HEK293T (cell line): ENCODE measurements around the gene JAG1.

Source experiments
- CTCF ChIA-PET: fragments of 350-600 bp; formaldehyde crosslinking; extraction: SDS; loops from one replicate; lab custom pipeline; 2021; ENCODE audit warnings: antibody characterized with exemption, inconsistent platforms; lab: Yijun Ruan, JAX
- POLR2A ChIA-PET: fragments of 350-600 bp; formaldehyde crosslinking; extraction: SDS; loops from one replicate; lab custom pipeline; 2020; ENCODE audit warnings: antibody characterized with exemption, inconsistent platforms; lab: Yijun Ruan, JAX
- DNase-seq: peaks from one replicate; pipeline ENCODE4 v3.0.0; 2012; ENCODE audit warnings: mixed read lengths; ENCODE audit errors: extremely low spot score
- ARNT ChIP-seq: fragments of 450-650 bp; IDR thresholded peaks from 2 replicates; pipeline ENCODE4 v1.6.1; 2017; ENCODE audit warnings: mild to moderate bottlenecking
- BHLHE40 ChIP-seq: fragments of 450-650 bp; IDR thresholded peaks from 2 replicates; pipeline ENCODE4 v1.6.1; 2016; ENCODE audit warnings: mild to moderate bottlenecking, moderate library complexity, borderline replicate concordance
- CTBP1 ChIP-seq: fragments of 450-650 bp; IDR thresholded peaks from 2 replicates; pipeline ENCODE4 v1.6.1; 2016; ENCODE audit warnings: borderline replicate concordance
- ELF4 ChIP-seq: fragments of 450-650 bp; IDR thresholded peaks from 2 replicates; pipeline ENCODE4 v1.6.1; 2017; ENCODE audit warnings: antibody characterized with exemption
- FOXA1 ChIP-seq: fragments of 450-650 bp; IDR thresholded peaks from 2 replicates; pipeline ENCODE4 v1.6.1; 2016; ENCODE audit warnings: mild to moderate bottlenecking
- FOXK2 ChIP-seq: fragments of 450-650 bp; IDR thresholded peaks from 2 replicates; pipeline ENCODE4 v1.6.1; 2016; ENCODE audit warnings: mild to moderate bottlenecking
- FOXM1 ChIP-seq: fragments of 450-650 bp; IDR thresholded peaks from 2 replicates; pipeline ENCODE4 v1.6.1; 2017; ENCODE audit warnings: mild to moderate bottlenecking, borderline replicate concordance
- HDGF ChIP-seq: fragments of 450-650 bp; IDR thresholded peaks from 2 replicates; pipeline ENCODE4 v1.6.1; 2017; ENCODE audit warnings: antibody characterized with exemption, borderline replicate concordance
- L3MBTL2 ChIP-seq: fragments of 450-650 bp; conservative IDR thresholded peaks from 2 replicates; pipeline ENCODE4 v1.6.1; 2016; ENCODE audit warnings: mild to moderate bottlenecking
- LEF1 ChIP-seq: fragments of 450-650 bp; IDR thresholded peaks from 2 replicates; pipeline ENCODE4 v1.6.1; 2017; ENCODE audit warnings: mild to moderate bottlenecking, borderline replicate concordance
- NFRKB ChIP-seq: fragments of 450-650 bp; IDR thresholded peaks from 2 replicates; pipeline ENCODE4 v1.6.1; 2016; ENCODE audit warnings: mild to moderate bottlenecking, moderate library complexity
- SP1 ChIP-seq: fragments of 450-650 bp; IDR thresholded peaks from 2 replicates; pipeline ENCODE4 v1.6.1; 2017
- SUZ12 ChIP-seq: fragments of 450-650 bp; IDR thresholded peaks from 2 replicates; pipeline ENCODE4 v1.6.1; 2016; ENCODE audit warnings: mild to moderate bottlenecking
- TARDBP ChIP-seq: fragments of 450-650 bp; IDR thresholded peaks from 2 replicates; pipeline ENCODE4 v1.6.1; 2016
- ZNF384 ChIP-seq: fragments of 450-650 bp; IDR thresholded peaks from 2 replicates; pipeline ENCODE4 v1.6.1; 2016
- TF ChIP-seq, protein P1 (sequence below): fragments of 450-650 bp; IDR thresholded peaks from 2 replicates; pipeline ENCODE4 v1.6.1; 2016

JAG1 gene

DNA sequence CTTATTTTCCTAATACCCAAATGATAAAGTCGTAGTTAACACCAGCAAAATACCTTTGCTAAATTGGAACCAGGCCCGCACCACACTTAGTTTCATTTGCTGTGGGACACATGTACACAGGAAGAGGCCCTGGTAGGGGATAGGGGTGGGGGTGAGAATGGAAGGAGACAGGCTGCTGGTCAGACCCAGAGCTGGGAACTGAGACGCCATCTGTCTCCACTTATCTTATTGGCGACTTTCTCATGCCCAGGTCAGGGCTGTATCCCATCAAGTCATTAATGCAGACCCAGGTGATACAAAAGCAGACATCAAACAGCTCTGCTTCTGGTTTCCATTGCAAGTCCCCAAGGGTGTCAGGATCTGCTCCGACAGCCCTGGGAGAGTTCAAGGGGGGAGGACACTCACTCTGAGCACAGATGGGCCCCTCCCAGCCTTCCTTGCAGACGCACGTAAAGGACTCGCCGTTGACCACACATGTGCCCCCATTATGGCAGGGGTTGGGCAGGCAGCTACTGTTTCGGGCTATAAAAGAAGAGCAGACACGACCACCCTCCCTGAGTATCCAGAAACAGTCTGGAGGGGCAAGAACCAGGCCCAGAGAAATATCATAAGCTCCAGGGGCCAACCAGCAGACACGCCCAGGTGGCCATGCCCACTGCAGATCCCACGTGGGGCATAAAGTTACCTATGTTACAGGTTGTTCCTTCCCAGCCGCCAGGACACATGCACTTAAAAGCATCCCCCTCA is 29.2 kb downstream of the JAG1 start:
- no peak for DNase-seq
- ChIA-PET CTCF (interaction anchor here (0.6 kb wide), 1 partner anchor 152 kb away, joined by 3 read pairs; no protein-coding TSS in a partner anchor), POLR2A (no interaction called here)
- TF ChIP-seq FOXA1 (no peak), SP1 (no peak), LEF1 (no peak), ARNT (no peak), L3MBTL2 (no peak), NFRKB (no peak), HDGF (no peak)

DNA sequence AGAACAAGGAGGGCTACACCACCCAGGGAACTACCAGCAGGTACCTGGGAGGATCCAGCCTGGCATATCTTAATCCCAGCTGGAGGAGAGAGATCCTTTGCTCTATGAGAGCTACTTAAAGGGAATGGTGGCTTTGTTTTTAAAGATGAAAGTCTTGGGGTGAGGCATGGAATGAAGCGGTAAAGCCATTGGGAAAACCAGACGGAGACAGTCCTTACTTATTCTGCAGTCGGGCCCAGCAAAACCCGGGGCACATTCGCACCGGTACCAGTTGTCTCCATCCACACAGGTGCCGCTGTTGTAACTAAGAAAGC is 30.3 kb downstream of the JAG1 start:
- CTCF ChIA-PET = no interaction called here
- DNase-seq = no peak
- POLR2A ChIA-PET = no interaction called here
- TF ChIP-seq FOXA1 = no peak
- no peak for TF ChIP-seq TARDBP
- TF ChIP-seq, protein P1, sequence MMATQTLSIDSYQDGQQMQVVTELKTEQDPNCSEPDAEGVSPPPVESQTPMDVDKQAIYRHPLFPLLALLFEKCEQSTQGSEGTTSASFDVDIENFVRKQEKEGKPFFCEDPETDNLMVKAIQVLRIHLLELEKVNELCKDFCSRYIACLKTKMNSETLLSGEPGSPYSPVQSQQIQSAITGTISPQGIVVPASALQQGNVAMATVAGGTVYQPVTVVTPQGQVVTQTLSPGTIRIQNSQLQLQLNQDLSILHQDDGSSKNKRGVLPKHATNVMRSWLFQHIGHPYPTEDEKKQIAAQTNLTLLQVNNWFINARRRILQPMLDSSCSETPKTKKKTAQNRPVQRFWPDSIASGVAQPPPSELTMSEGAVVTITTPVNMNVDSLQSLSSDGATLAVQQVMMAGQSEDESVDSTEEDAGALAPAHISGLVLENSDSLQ = no peak
- no peak for TF ChIP-seq ZNF384
- TF ChIP-seq L3MBTL2 = no peak
- no peak for TF ChIP-seq ARNT
- TF ChIP-seq NFRKB = no peak
- TF ChIP-seq CTBP1 = no peak
- no peak for TF ChIP-seq LEF1
- no peak for TF ChIP-seq FOXM1
- TF ChIP-seq SUZ12 = no peak
- no peak for TF ChIP-seq BHLHE40
- TF ChIP-seq ELF4 = no peak
- no peak for TF ChIP-seq SP1
- TF ChIP-seq HDGF = no peak
- TF ChIP-seq FOXK2 = no peak

DNA sequence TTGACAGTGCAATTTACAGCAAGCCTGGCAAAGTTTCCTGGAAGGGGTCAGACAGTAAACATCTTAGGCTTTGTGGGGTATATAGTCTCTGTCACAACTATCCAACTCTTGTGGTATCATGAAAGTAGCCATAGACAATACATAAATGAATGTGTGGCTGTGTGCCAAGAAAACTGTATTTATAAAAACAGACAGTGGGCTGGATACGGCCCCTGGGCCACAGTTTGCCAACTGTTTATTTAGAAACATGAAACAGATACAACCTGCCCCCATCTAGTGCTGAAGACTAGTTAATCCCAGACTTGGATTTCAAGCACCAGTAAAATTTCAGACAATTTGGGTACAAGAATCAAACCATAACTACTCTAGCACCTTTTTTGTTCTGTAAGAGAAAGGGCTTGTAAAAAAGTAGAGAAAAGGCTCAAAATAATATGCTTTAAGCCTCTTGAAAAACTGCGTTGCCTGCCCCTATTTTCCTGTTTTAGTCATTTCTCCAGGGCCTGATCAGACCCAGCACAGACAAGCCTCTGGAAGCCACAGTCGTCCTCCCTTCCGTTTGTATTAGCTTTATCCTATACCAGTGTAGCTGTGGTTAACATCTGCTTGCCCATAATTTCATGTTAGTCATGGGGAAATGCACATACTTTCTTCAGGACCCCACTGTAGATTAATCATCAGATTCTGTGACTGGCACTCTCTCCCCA is 30.8 kb downstream of the JAG1 start:
- CTCF ChIA-PET = no interaction called here
- DNase-seq = no peak
- TF ChIP-seq NFRKB = no peak
- TF ChIP-seq ARNT = no peak
- no peak for TF ChIP-seq L3MBTL2
- no peak for TF ChIP-seq SUZ12
- TF ChIP-seq FOXA1 = no peak
- TF ChIP-seq LEF1 = no peak
- TF ChIP-seq CTBP1 = no peak
- POLR2A ChIA-PET = no interaction called here

DNA sequence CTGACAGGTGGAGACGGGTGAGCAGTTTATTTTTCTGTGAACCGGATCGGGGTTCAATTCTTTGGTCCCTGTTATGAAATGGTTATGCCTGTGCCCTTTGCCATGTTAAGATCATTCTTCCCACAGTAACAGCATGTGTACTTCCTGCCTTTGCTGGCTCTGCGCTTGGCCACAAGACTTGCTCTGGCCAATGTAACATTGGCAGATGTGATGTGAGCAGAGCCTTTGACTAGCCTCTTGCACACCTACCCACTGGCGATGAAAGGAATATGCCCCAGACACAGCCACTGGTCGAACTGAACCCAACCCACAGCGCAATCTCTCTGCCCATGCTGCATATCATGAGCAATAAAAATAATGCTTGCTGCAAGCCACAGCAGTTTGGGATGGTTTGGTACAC is 31.9 kb downstream of the JAG1 start:
- ChIA-PET CTCF (no interaction called here), POLR2A (no interaction called here)
- TF ChIP-seq CTBP1 (no peak), BHLHE40 (no peak), FOXA1 (no peak), ZNF384 (no peak), NFRKB (no peak), SP1 (no peak), LEF1 (no peak), L3MBTL2 (no peak)
- TF ChIP-seq, protein P1 = no peak
- no peak for DNase-seq

DNA sequence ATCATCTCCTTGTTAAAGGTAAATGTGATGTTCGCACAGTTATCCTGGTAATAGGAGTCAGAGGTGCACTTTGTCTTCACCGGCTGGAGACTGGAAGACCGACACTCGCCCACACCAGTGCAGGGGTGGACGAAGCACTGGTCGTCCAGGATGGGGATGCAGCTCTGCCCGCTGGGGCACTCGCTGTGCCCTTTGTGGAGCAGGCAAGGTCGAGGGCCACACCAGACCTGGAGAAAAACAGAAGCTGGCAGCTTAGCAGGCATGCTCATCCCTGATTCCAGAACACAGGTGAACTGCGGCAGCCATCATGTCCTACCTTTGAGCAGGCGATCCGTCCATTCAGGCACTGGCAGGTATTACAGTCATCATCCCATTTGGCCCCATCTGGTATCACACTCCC is 32.3 kb downstream of the JAG1 start:
- POLR2A ChIA-PET = no interaction called here
- TF ChIP-seq HDGF = no peak
- TF ChIP-seq, protein P1 = no peak
- no peak for TF ChIP-seq TARDBP
- TF ChIP-seq LEF1 = no peak
- no peak for TF ChIP-seq SP1
- TF ChIP-seq BHLHE40 = no peak
- TF ChIP-seq FOXK2 = no peak
- no peak for TF ChIP-seq ARNT
- no peak for TF ChIP-seq FOXA1
- no peak for TF ChIP-seq SUZ12
- no peak for TF ChIP-seq ELF4
- TF ChIP-seq FOXM1 = no peak
- TF ChIP-seq ZNF384 = no peak
- no peak for TF ChIP-seq CTBP1
- no peak for TF ChIP-seq NFRKB
- TF ChIP-seq L3MBTL2 = no peak
- no peak for DNase-seq
- CTCF ChIA-PET = no interaction called here

DNA sequence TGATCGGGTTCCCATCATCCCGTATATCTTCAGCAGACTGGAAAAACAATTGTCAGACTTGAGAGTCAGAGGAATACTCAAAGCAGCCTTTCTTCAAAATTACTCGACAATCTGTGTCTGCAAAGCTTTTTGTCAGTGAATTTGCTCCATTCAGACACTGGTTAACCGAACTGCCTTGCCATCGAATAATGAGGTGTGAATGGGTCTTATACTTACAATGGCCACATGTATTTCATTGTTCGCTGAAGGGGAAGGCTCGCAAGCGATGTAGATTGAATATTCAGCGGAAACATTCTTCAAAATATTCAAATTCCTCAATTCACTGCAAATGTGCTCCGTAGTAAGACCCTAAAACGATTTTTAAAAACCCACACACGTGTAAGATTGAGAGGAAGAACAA is 32.9 kb downstream of the JAG1 start:
- TF ChIP-seq SP1 = no peak
- no peak for TF ChIP-seq BHLHE40
- TF ChIP-seq L3MBTL2 = no peak
- no peak for DNase-seq
- ChIA-PET POLR2A (no interaction called here), CTCF (interaction anchor here (0.6 kb wide), 1 partner anchor 14 kb away, joined by 3 read pairs; no protein-coding TSS in a partner anchor)
